Thyroid gland (tissue), 4 donors: ENCODE results near the gene SYP.
A peak's percentile ranks its signal among the peaks of the same experiment; 100 is the strongest.

Experiments
- CTCF ChIP-seq, 6 experiments: fragments of 200-600 bp in 3 of 6; fragments of 450-650 bp in 3 of 6; sonication (generic) in 3 of 6; IDR thresholded peaks; one replicate each; pipeline ENCODE4 v1.5.1; 2016 to 2019; ENCODE audit warnings: antibody characterized with exemption in 6 of 6, mild to moderate bottlenecking in 2 of 6, inconsistent platforms in 1 of 6, moderate library complexity in 1 of 6
- POLR2A ChIP-seq, 2 donors: fragments of 450-650 bp; IDR thresholded peaks; one replicate each; pipeline ENCODE4 v1.6.1; 2017; ENCODE audit warnings: antibody characterized with exemption in 2 of 2, mild to moderate bottlenecking in 2 of 2, moderate library complexity in 1 of 2

- peak in 1 of 2 donors; percentile 19 for TF ChIP-seq POLR2A (IDR thresholded peaks at IDR 0.05)
- TF ChIP-seq CTCF (IDR thresholded peaks at IDR 0.05), result no peak
Measured at GRCh38 chrX:49166914-49167739, 32.9 kb downstream of the SYP start.
